IPS-11a (cell line): ENCODE data around the gene PROSER3.

ENCODE experiments used
- H3K4me3 ChIP-seq: one replicate; pipeline ENCODE4 v1.5.1; 2013; ENCODE audit warnings: low read depth, low read length, control low read depth

PROSER3 gene

GRCh38 chr19:35775298-35776101 lies 17.5 kb downstream of the PROSER3 start, which contains the start of gene ARHGAP33:
TSS of gene ARHGAP33 (plus strand) at chr19:35775564. CDS start at chr19:35775659, 95 bp downstream.
- H3K4me3 ChIP-seq = peak within 1 kb of the TSS; percentile 78

GRCh38 chr19:35776102-35776788 lies 18.3 kb downstream of the PROSER3 start:
- no peak overlapping the region for H3K4me3 ChIP-seq

- no peak overlapping the region for H3K4me3 ChIP-seq
Observed at GRCh38 chr19:35777086-35777841, 19.3 kb downstream of the PROSER3 start.

GRCh38 chr19:35777961-35778360 lies 20.0 kb downstream of the PROSER3 start:
- no peak overlapping the region for H3K4me3 ChIP-seq

GRCh38 chr19:35779033-35779432 lies 21.1 kb downstream of the PROSER3 start:
- no peak overlapping the region for H3K4me3 ChIP-seq

GRCh38 chr19:35780058-35780457 lies 22.1 kb downstream of the PROSER3 start:
- no peak overlapping the region for H3K4me3 ChIP-seq

GRCh38 chr19:35780717-35781116 lies 22.7 kb downstream of the PROSER3 start:
- H3K4me3 ChIP-seq = no peak overlapping the region

- no peak overlapping the region for H3K4me3 ChIP-seq
Observed at GRCh38 chr19:35781650-35782049, 23.7 kb downstream of the PROSER3 start.

GRCh38 chr19:35782589-35782988 lies 24.6 kb downstream of the PROSER3 start:
- no peak overlapping the region for H3K4me3 ChIP-seq

GRCh38 chr19:35783469-35784434 lies 25.8 kb downstream of the PROSER3 start:
- H3K4me3 ChIP-seq = peak overlapping the region; percentile 37

GRCh38 chr19:35784503-35785338 lies 26.7 kb downstream of the PROSER3 start:
- H3K4me3 ChIP-seq = peak overlapping the region; percentile 37

GRCh38 chr19:35785339-35785627 lies 27.3 kb downstream of the PROSER3 start:
- H3K4me3 ChIP-seq = peak overlapping the region; percentile 33

GRCh38 chr19:35786299-35787160 lies 28.6 kb downstream of the PROSER3 start:
- H3K4me3 ChIP-seq = no peak overlapping the region

- H3K4me3 ChIP-seq = no peak overlapping the region
Observed at GRCh38 chr19:35787227-35787799, 29.3 kb downstream of the PROSER3 start.

GRCh38 chr19:35788205-35788960 lies 30.4 kb downstream of the PROSER3 start:
- no peak overlapping the region for H3K4me3 ChIP-seq

- H3K4me3 ChIP-seq = no peak overlapping the region
Observed at GRCh38 chr19:35789195-35789977, 31.4 kb downstream of the PROSER3 start.
